GM10248 (cell line): ENCODE results near the gene TUBA1C.
"Not testable (repeated sequence)": the region's sequence is repeated elsewhere in the genome, so short reads cannot be mapped to it uniquely, and the experiment has no call there.

Experiments
- CTCF ChIA-PET: fragments of 300-600 bp; sonication (Branson Sonifier 250); formaldehyde crosslinking; extraction: SDS; loops from one replicate; lab custom pipeline; 2021; ENCODE audit warnings: antibody characterized with exemption; lab: Yijun Ruan, JAX
- POLR2A ChIA-PET: fragments of 350-650 bp; sonication (Branson Sonifier 250); formaldehyde crosslinking; extraction: SDS; loops from one replicate; lab custom pipeline; 2020; ENCODE audit warnings: antibody characterized with exemption; lab: Yijun Ruan, JAX
- DNase-seq: peaks from one replicate; pipeline ENCODE4 v3.0.0; 2012; ENCODE audit errors: extremely low spot score
- TF ChIP-seq, protein P1 (sequence below): IDR thresholded peaks from 2 replicates; pipeline ENCODE4 v1.5.1; 2012; ENCODE audit warnings: mild to moderate bottlenecking, low read depth; ENCODE audit errors: extremely low read depth, missing control alignments, control extremely low read depth

The TUBA1C gene

DNA sequence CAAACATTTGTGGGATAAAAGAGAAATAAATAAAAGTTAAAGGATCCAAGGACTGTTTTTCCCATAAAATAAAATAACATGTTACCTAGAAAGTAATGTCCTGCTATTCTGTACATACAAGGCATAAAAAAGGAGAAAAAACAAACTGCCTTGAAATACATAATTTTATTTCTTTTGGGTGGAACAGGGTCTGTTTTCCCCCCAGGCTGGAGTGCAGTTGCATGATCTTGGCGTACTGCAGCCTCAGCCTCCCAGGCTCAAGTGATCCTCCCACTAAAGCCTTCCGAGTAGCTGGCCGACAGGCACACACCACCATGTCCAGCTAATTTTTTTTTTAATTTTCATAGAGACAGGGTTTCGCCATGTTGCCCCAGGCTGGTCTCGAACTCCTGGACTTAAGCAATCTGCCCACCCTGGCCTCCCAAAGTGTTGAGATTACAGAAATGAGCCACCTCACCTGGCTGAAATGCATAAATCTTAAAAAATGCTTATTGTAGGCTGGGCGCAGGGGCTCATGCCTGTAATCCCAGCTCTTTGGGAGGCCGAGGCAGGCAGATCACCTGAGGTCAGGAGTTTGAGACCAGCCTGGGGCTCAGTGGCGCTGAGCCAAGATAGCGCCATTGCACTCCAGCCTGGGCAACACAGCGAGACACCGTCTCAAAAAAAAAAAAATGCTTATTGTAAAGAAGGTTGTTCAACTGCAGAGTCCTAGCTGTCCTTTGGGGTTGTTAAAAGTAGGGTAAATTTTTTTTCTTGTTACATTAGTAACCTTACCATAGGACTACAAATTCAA, 4.1 kb upstream of the TUBA1C start:
- TF ChIP-seq, protein P1, sequence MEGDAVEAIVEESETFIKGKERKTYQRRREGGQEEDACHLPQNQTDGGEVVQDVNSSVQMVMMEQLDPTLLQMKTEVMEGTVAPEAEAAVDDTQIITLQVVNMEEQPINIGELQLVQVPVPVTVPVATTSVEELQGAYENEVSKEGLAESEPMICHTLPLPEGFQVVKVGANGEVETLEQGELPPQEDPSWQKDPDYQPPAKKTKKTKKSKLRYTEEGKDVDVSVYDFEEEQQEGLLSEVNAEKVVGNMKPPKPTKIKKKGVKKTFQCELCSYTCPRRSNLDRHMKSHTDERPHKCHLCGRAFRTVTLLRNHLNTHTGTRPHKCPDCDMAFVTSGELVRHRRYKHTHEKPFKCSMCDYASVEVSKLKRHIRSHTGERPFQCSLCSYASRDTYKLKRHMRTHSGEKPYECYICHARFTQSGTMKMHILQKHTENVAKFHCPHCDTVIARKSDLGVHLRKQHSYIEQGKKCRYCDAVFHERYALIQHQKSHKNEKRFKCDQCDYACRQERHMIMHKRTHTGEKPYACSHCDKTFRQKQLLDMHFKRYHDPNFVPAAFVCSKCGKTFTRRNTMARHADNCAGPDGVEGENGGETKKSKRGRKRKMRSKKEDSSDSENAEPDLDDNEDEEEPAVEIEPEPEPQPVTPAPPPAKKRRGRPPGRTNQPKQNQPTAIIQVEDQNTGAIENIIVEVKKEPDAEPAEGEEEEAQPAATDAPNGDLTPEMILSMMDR, result no peak
- DNase-seq, result no peak
- ChIA-PET POLR2A (interaction anchor here (0.6 kb wide), 1 partner anchor 713 kb away, joined by 3 read pairs; no protein-coding TSS in a partner anchor), CTCF (interaction anchor here (0.9 to 1.4 kb wide), 3 partner anchors 14 to 25 kb away, joined by 3 to 5 read pairs (median 4); no protein-coding TSS in a partner anchor)

GRCh38 chr12:49261721-49262120, 3.2 kb upstream of the TUBA1C start:
- ChIA-PET POLR2A (no interaction called here), CTCF (interaction anchor here (1.0 kb wide), 1 partner anchor 17 kb away, joined by 3 read pairs; no protein-coding TSS in a partner anchor)
- no peak for DNase-seq
- TF ChIP-seq, protein P1, result no peak

GRCh38 chr12:49263400-49263763, 1.5 kb upstream of the TUBA1C start:
- CTCF ChIA-PET, result interaction anchor here (0.9 to 2.9 kb wide), 13 partner anchors 8 to 360 kb away, joined by 3 to 12 read pairs (median 4); partner anchors contain the start of genes PRPF40B and TROAP
- DNase-seq, result no peak
- POLR2A ChIA-PET, result no interaction called here
- TF ChIP-seq, protein P1, result no peak

- DNase-seq, result peak; percentile 72
- TF ChIP-seq, protein P1, result no peak
- CTCF ChIA-PET, result interaction anchor here (1.0 to 2.9 kb wide), 11 partner anchors 9 to 359 kb away, joined by 3 to 12 read pairs (median 5); partner anchors contain the start of genes PRPF40B and TROAP
- POLR2A ChIA-PET, result interaction anchor here (0.5 to 2.7 kb wide), 7 partner anchors 29 to 557 kb away, joined by 3 to 13 read pairs (median 5); partner anchors contain the start of genes PRPH, RHEBL1, TROAP and TUBA1B
Measured at GRCh38 chr12:49264466-49264872, 413 bp upstream of the TUBA1C start.

DNA sequence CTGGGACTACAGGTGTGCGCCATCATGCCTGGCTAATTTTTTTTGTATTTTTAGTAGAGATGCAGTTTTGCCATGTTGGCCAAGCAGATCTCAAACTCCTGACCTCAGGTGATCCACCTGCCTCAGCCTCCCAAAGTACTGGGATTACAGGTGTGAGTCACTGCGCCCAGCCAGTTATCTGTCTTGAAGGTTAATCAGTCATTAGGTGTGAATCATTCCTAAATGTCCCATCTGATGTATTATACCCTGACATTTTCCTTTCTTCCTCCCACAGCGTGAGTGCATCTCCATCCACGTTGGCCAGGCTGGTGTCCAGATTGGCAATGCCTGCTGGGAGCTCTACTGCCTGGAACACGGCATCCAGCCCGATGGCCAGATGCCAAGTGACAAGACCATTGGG, 4.3 kb downstream of the TUBA1C start:
- CTCF ChIA-PET, result interaction anchor here (1.1 to 1.8 kb wide), 4 partner anchors 18 to 311 kb away, joined by 3 to 4 read pairs (median 4); no protein-coding TSS in a partner anchor
- DNase-seq, result not testable (repeated sequence)
- POLR2A ChIA-PET, result interaction anchor here (0.6 kb wide), 1 partner anchor 484 kb away, joined by 3 read pairs; no protein-coding TSS in a partner anchor

- TF ChIP-seq, protein P1, result no peak
- POLR2A ChIA-PET, result interaction anchor here (0.6 to 0.9 kb wide), 6 partner anchors 24 to 740 kb away, joined by 3 to 11 read pairs (median 4); no protein-coding TSS in a partner anchor
- CTCF ChIA-PET, result interaction anchor here (0.7 kb wide), 1 partner anchor 70 kb away, joined by 3 read pairs; no protein-coding TSS in a partner anchor
- DNase-seq, result no peak
Measured at GRCh38 chr12:49272790-49273725, 8.2 kb downstream of the TUBA1C start.
